SK-N-SH (cell line): ENCODE results near the gene SF3B5. TPM values are rescaled to one million over a fixed set of nuclear protein-coding genes. Genes with fewer than 3 reads are reported as not detected.

Experiments
- CTCF ChIA-PET: fragments of 300-600, 350-600 bp; formaldehyde crosslinking; extraction: SDS; loops from one replicate; lab custom pipeline; 2021; lab: Yijun Ruan, JAX
- POLR2A ChIA-PET: fragments of 350-600 bp; sonication (Branson Sonifier 250); formaldehyde crosslinking; extraction: SDS; loops from one replicate; lab custom pipeline; 2020; ENCODE audit warnings: antibody characterized with exemption, inconsistent platforms; lab: Yijun Ruan, JAX
- DNase-seq: peaks from one replicate; pipeline ENCODE4 v3.0.0; 2012
- H2AFZ ChIP-seq: fragments of 200-600 bp; sonication (generic); 2 replicates; pipeline ENCODE4 v1.8.1; 2016; ENCODE audit warnings: antibody characterized with exemption, mild to moderate bottlenecking, low read depth
- H3F3A ChIP-seq: fragments of 200-600 bp; sonication (generic); replicated peaks from 2 replicates; pipeline ENCODE3; 2016; ENCODE audit warnings: antibody characterized with exemption, mild to moderate bottlenecking; ENCODE audit not compliant: insufficient read depth
- H3K27ac ChIP-seq, 2 experiments: fragments of 200-500 bp in 1 of 2; fragments of 200-600 bp in 1 of 2; sonication (Bioruptor generic) in 1 of 2; sonication (generic), shearing (Covaris generic) in 1 of 2; 2 replicates each; pipeline versions ENCODE4 v1.5.1 to v1.6.1; 2014 to 2016; ENCODE audit warnings: low read depth in 2 of 2, inconsistent platforms in 1 of 2, low read length in 1 of 2, mild to moderate bottlenecking in 1 of 2, mixed read lengths in 1 of 2
- H3K27me3 ChIP-seq: fragments of 200-600 bp; sonication (generic), shearing (Covaris generic); 2 replicates; pipeline ENCODE4 v1.6.1; 2016; ENCODE audit warnings: mixed run types; ENCODE audit not compliant: insufficient read depth
- H3K36me3 ChIP-seq, 2 experiments: fragments of 200-500 bp in 1 of 2; fragments of 200-600 bp in 1 of 2; sonication (Bioruptor generic) in 1 of 2; sonication (generic) in 1 of 2; replicated peaks in 1 of 2; 2 replicates each; pipeline versions ENCODE3 to v1.5.1; 2014 to 2016; ENCODE audit warnings: low read length in 1 of 2, mild to moderate bottlenecking in 1 of 2; ENCODE audit not compliant: insufficient read depth in 2 of 2, control insufficient read depth in 1 of 2
- H3K4me1 ChIP-seq, 2 experiments: fragments of 200-500 bp in 1 of 2; fragments of 200-600 bp in 1 of 2; sonication (Bioruptor generic) in 1 of 2; sonication (generic), shearing (Covaris generic) in 1 of 2; 2 replicates each; pipeline versions ENCODE4 v1.5.1 to v1.6.1; 2014 to 2016; ENCODE audit warnings: low read depth in 1 of 2, low read length in 1 of 2, mixed run types in 1 of 2; ENCODE audit not compliant: insufficient read depth in 2 of 2, control insufficient read depth in 1 of 2
- H3K4me2 ChIP-seq: fragments of 200-600 bp; sonication (generic), shearing (Covaris generic); 2 replicates; pipeline ENCODE4 v1.6.1; 2017; ENCODE audit warnings: mixed run types
- H3K4me3 ChIP-seq, 2 experiments: fragments of 200-500 bp in 1 of 2; fragments of 200-600 bp in 1 of 2; sonication (Bioruptor generic) in 1 of 2; sonication (generic), shearing (Covaris generic) in 1 of 2; 2 replicates each; pipeline versions ENCODE4 v1.5.1 to v1.8.1; 2014 to 2016; ENCODE audit warnings: low read depth in 2 of 2, inconsistent platforms in 1 of 2, low read length in 1 of 2, mild to moderate bottlenecking in 1 of 2, mixed read lengths in 1 of 2, moderate library complexity in 1 of 2
- H3K79me2 ChIP-seq: fragments of 200-600 bp; sonication (generic); 2 replicates; pipeline ENCODE4 v1.8.1; 2017; ENCODE audit warnings: mild to moderate bottlenecking; ENCODE audit not compliant: insufficient read depth
- H3K9ac ChIP-seq: fragments of 200-600 bp; sonication (generic); 2 replicates; pipeline ENCODE4 v1.6.1; 2017; ENCODE audit warnings: mixed run types
- H3K9me2 ChIP-seq: fragments of 200-600 bp; sonication (generic); 2 replicates; pipeline ENCODE4 v1.6.1; 2017; ENCODE audit warnings: mixed run types
- H3K9me3 ChIP-seq: fragments of 200-600 bp; sonication (generic); 2 replicates; pipeline ENCODE4 v1.6.1; 2017; ENCODE audit warnings: mixed run types, mild to moderate bottlenecking, moderate library complexity
- H4K20me1 ChIP-seq: fragments of 200-600 bp; sonication (generic); 2 replicates; pipeline ENCODE4 v1.6.1; 2017; ENCODE audit warnings: mild to moderate bottlenecking, mixed run types; ENCODE audit not compliant: insufficient read depth
- EP300 ChIP-seq, 2 experiments: IDR thresholded peaks; 2 replicates each; pipeline versions ENCODE4 v1.4.0 to v1.6.1; 2012; ENCODE audit warnings: borderline replicate concordance in 1 of 2, low read depth in 1 of 2, low read length in 1 of 2
- GABPA ChIP-seq: IDR thresholded peaks from 2 replicates; pipeline ENCODE4 v1.4.0; 2012; ENCODE audit warnings: low read depth, mild to moderate bottlenecking
- GATA2 ChIP-seq: sonication (generic); formaldehyde crosslinking; IDR thresholded peaks from 2 replicates; pipeline ENCODE4 v1.5.0; 2020; ENCODE audit warnings: mild to moderate bottlenecking, missing genetic modification reagents
- JUND ChIP-seq: IDR thresholded peaks from 2 replicates; pipeline ENCODE4 v1.4.0; 2012
- PBX3 ChIP-seq: IDR thresholded peaks from 2 replicates; pipeline ENCODE4; 2012
- RAD21 ChIP-seq: IDR thresholded peaks from 2 replicates; pipeline ENCODE4 v1.6.1; 2012; ENCODE audit warnings: mild to moderate bottlenecking, low read length
- RFX5 ChIP-seq: IDR thresholded peaks from 2 replicates; pipeline ENCODE4 v1.6.1; 2012; ENCODE audit warnings: mild to moderate bottlenecking, improper control_type of control experiment, low read length
- RXRA ChIP-seq: IDR thresholded peaks from 2 replicates; pipeline ENCODE4 v1.4.0; 2012; ENCODE audit warnings: low read depth, mild to moderate bottlenecking, borderline replicate concordance
- SIN3A ChIP-seq: IDR thresholded peaks from 2 replicates; pipeline ENCODE4 v1.6.1; 2012; ENCODE audit warnings: low read depth, mild to moderate bottlenecking, low read length, moderate library complexity, borderline replicate concordance
- TEAD4 ChIP-seq: IDR thresholded peaks from 2 replicates; pipeline ENCODE4 v1.4.0; 2012; ENCODE audit warnings: mild to moderate bottlenecking, borderline replicate concordance; ENCODE audit not compliant: insufficient read depth
- ZBTB33 ChIP-seq: IDR thresholded peaks from 2 replicates; pipeline ENCODE4 v1.4.0; 2012; ENCODE audit warnings: low read depth, borderline replicate concordance
- WGBS: methylation state at CpG from one replicate; pipeline ENCODE4 v1.1.6; 2017; ENCODE audit warnings: low lambda C conversion rate; 5-methylcytosine and 5-hydroxymethylcytosine counted together
- polyA plus RNA-seq, 3 experiments: library from polyadenylated mRNA; depleted of rRNA; stranded (reverse); fragments of >200 nt; gene quantifications; 2 replicates each; pipeline ENCODE4 v1.2.3, GENCODE V29; 2012

The SF3B5 gene
- polyA plus RNA-seq, 1 of the 3 experiments (the other 2 are of a cell fraction), result 316 TPM

GRCh38 chr6:144090384-144090783 lies 5.0 kb downstream of the SF3B5 start:
- no peak overlapping the region for H3K27ac ChIP-seq
- ChIA-PET POLR2A (no interaction called here), CTCF (interaction anchor here (1.4 kb wide), 1 partner anchor 19 kb away, joined by 3 read pairs; no protein-coding TSS in a partner anchor)
- H2AFZ ChIP-seq, result no peak overlapping the region
- no peaks in the 10 kb centered on the region for H3F3A ChIP-seq
- H3K36me3 ChIP-seq, result peaks cover 3 to 8% of the 10 kb centered on the region in 2 experiments
- H3K27me3 ChIP-seq, result no peaks in the 10 kb centered on the region
- H3K79me2 ChIP-seq, result peaks cover 28% of the 10 kb centered on the region
- H3K9me3 ChIP-seq, result no peaks in the 10 kb centered on the region
- H3K9ac ChIP-seq, result no peak overlapping the region
- no peaks in the 10 kb centered on the region for H4K20me1 ChIP-seq
- DNase-seq, result no peak
- H3K4me1 ChIP-seq, result peaks cover 0 to 12% of the 10 kb centered on the region in 2 experiments; a peak in 2 of 4 replicates
- 65% methylated on average over 4 of the region's 4 CpGs for WGBS
- H3K4me3 ChIP-seq, result no peak overlapping the region
- H3K4me2 ChIP-seq, result no peak overlapping the region
- no peak for TF ChIP-seq SIN3A
- no peak for TF ChIP-seq GATA2 (CRISPR knock-in tag)
- no peak for TF ChIP-seq RXRA
- no peak for TF ChIP-seq RFX5
- 0 out of 2 replicates have a peak, but pooled peaks have one; percentile 16 for TF ChIP-seq RAD21
- TF ChIP-seq JUND, result no peak
- TF ChIP-seq EP300 (IDR thresholded peaks at IDR 0.05; ENCODE audit: borderline replicate concordance in 1 of 2, low read depth in 1 of 2, low read length in 1 of 2), result no peak
- no peaks in the 10 kb centered on the region for H3K9me2 ChIP-seq

GRCh38 chr6:144087789-144088426 lies 7.5 kb downstream of the SF3B5 start:
- no peaks in the 10 kb centered on the region for H4K20me1 ChIP-seq
- DNase-seq, result no peak
- no peaks in the 10 kb centered on the region for H3K4me1 ChIP-seq
- TF ChIP-seq PBX3 (no peak), TEAD4 (no peak), ZBTB33 (no peak), GABPA (no peak)
- ChIA-PET CTCF (interaction anchor here (0.9 kb wide), 1 partner anchor 513 kb away, joined by 3 read pairs; no protein-coding TSS in a partner anchor), POLR2A (no interaction called here)
- H3K27ac ChIP-seq, result no peak overlapping the region
- no peak overlapping the region for H3K9ac ChIP-seq
- H3K36me3 ChIP-seq, result peaks cover 3% of the 10 kb centered on the region in 2 experiments
- peaks cover 4% of the 10 kb centered on the region; the same call in 1 of the 2 replicates for H3K79me2 ChIP-seq
- no peaks in the 10 kb centered on the region for H3K9me3 ChIP-seq
- H3F3A ChIP-seq, result no peaks in the 10 kb centered on the region
- H2AFZ ChIP-seq, result no peak overlapping the region
- no peak overlapping the region for H3K4me2 ChIP-seq
- no peaks in the 10 kb centered on the region for H3K27me3 ChIP-seq
- H3K4me3 ChIP-seq, result no peak overlapping the region
- H3K9me2 ChIP-seq, result no peaks in the 10 kb centered on the region
- WGBS, result 77% methylated on average over 13 of the region's 13 CpGs
